Measurements from ENCODE around the gene CFHR2. TPM values are rescaled to one million over a fixed set of nuclear protein-coding genes. Genes with fewer than 3 reads are reported as not detected.
"Not testable (repeated sequence)": the region's sequence is repeated elsewhere in the genome, so short reads cannot be mapped to it uniquely, and the experiment has no call there.

Gene CFHR2
- total RNA-seq (2014; rRNA removed; shearing (Covaris generic)) = not detected in 2 replicates
- polyA plus RNA-seq (2014; cell fraction: nucleus; rRNA removed) = not detected in 2 replicates

- not testable (repeated sequence) for DNase-seq (ENCODE audit: extremely low read depth, low read depth)
These were observed at the start of gene CFHR2 for GRCh38 chr1:196943568-196943967. CFHR2 (plus strand) TSS chr1:196943738; CDS start chr1:196943881, 143 bp downstream.

DNA sequence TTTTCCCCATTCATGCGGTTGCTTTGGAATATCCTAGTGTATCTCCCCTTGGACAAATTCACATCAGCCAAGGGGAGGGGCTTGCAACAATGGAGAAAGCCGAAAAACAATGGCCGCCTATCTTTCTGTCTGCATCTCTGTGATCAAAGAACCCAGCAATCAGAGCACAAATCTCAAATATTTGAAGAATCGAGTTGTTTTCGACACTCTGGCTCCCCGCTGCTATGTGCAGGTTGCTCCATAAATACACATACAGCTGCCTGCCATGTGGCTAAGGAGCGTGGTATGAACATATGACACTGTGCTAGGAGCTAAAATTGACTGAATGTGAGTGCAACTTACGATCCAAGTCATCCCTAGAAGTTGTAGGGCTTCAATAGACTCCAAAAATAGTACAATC lies 47.2 kb upstream of the CFHR2 start:
- DNase-seq (ENCODE audit: extremely low read depth, low read depth) = no peak

DNA sequence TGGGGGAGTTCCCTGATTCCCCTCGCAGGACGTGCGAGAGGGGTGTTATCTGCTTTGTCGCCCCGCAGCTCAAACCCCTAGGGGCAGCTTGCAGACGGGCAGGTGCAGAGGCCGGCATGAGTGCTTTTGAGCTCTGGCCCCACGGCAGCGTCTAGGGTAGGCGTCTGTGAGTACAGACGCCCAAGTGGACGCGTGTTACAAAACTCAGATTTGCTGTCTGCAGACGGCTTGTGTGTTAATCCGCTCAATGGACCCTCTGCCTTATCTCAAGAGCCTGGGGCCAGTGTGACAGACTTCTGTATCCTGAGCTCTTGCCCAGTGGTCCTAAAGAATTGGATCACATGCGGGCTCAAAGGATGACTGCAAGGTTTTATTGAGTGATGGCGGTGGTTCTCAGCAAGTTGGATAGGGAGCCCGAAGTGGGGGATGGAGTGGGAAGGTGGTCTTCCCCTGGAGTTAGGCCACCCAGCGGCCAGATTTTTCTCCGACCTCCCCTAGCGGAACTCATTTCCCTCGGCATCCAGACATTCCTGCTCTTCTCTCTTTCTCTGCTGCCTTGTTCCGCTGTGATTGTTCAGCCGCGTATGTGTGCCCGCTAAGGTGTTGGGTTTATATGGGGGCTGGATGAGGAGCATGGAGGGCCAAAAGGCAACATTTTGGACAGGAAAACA lies 46.2 kb upstream of the CFHR2 start:
- no peak for DNase-seq (ENCODE audit: extremely low read depth, low read depth)

DNA sequence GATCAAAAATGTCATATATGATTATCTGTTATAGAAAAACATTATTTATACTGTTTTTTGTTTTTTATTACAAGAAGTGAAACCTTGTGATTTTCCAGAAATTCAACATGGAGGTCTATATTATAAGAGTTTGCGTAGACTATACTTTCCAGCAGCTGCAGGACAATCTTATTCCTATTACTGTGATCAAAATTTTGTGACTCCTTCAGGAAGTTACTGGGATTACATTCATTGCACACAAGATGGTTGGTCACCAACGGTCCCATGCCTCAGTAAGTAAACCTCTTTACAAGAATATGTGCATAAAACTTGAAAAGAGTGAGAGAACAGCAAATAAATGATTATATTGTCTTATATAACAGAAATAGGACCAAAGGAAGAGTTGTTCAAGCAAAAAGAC lies 41.2 kb upstream of the CFHR2 start:
- DNase-seq (ENCODE audit: extremely low read depth, low read depth) = no peak

DNA sequence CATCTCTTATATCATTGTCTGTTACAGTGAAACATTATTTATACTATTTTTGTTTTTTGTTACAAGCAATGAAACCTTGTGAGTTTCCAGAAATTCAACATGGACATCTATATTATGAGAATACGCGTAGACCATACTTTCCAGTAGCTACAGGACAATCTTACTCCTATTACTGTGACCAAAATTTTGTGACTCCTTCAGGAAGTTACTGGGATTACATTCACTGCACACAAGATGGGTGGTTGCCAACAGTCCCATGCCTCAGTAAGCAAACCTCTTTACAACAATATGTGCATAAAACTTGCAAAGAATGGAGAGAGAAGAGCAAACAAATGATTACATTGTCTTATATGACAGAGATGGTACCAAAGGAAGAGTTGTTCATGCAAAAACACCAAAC lies 33.3 kb upstream of the CFHR2 start:
- DNase-seq (ENCODE audit: extremely low read depth, low read depth) = no peak

GRCh38 chr1:196912283-196912682 lies 31.3 kb upstream of the CFHR2 start:
- not testable (repeated sequence) for DNase-seq (ENCODE audit: extremely low read depth, low read depth)

- DNase-seq (ENCODE audit: extremely low read depth, low read depth) = not testable (repeated sequence)
These were observed 16.7 kb upstream of the CFHR2 start for GRCh38 chr1:196926839-196927238.

DNA sequence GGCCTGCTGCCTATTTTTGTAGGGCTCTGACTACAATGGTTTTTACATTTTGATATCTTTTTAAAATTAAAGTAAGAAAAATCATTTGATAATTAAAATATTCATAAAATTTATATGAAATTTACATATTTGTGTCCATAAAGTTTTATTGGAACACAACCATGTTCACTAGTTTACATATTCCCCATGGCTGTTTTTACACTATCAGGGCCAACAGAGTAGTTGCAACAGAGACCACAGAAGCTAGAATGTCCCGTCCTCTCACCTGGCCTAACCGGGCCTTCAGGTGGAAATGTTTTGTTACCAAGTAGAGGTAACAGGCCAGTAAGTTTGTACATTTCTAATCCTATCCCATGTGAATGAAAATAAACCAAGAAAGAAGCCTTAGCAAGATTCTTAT lies 10.7 kb upstream of the CFHR2 start:
- not testable (repeated sequence) for DNase-seq (ENCODE audit: extremely low read depth, low read depth)

GRCh38 chr1:196933531-196934189 lies 9.9 kb upstream of the CFHR2 start:
- DNase-seq (ENCODE audit: extremely low read depth, low read depth) = no peak

GRCh38 chr1:196941474-196941873 lies 2.1 kb upstream of the CFHR2 start:
- not testable (repeated sequence) for DNase-seq (ENCODE audit: extremely low read depth, low read depth)

DNA sequence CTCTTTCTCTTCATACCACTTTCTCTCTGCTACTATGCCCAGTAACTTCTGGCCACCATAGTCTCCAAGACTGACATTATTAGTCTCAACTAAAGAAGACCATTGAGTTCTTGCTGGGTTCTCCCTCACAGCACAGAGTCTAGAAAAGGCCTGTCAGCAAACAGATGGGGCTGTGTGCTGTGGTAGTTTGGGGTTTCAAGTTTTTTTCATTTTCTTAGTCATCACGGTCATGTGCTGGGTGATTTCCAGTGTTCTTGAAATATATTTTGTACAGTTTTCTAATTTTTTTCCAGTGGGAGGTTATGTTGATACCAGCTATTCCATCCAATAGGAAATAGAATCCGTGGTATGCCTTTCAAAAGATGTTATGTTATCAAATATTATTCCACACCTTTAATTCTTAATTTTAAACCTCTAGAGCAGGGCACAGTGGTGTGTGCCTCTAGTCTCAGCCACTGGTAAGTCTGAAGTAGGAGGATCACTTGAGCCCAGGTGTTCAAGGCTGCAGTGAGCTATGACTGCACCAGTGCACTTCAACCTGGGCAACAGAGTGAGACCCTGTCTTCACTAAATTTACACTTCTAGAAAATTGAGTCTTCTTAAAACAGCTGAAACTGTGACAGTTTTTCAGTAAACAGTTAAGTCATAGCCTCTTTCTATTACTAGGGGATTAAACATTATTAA lies 8.3 kb downstream of the CFHR2 start:
- DNase-seq (ENCODE audit: extremely low read depth, low read depth) = no peak

DNA sequence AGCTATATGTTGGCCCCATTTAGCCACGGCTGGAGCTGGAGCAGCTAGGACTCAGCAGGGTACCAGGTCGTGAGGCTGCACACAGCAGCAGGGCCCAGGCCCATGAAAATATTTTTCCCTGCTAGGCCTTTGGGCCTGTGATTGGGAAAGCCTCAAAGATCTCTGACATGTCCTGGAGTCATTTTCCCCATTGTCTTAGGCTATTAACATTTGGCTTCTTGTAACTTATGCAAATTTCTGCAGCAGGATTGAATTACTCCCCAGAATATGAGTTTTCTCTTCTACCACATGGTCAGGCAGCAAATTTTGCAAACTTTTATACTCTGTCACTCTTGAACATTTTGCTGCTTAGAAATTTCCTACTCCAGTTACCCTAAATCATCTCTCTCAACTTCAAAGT lies 11.2 kb downstream of the CFHR2 start:
- DNase-seq (ENCODE audit: extremely low read depth, low read depth) = no peak

DNA sequence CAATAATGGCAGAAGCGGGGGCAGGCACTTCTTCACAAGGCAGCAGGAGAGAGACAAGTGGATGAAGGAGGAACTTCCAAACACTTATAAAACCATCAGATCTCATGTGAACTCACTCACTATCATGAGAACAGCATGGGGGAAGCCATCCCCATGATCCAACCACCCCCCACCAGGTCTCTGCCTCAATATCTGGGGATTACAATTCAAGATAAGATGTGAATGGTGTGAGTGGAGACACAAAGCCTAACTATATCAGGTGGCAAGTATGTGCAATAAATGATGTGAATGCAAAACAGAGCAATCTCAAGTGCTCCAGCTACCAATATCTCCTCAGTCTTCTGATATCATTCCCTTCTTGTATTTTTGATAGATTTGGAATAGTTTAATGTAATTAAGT lies 12.4 kb downstream of the CFHR2 start:
- no peak for DNase-seq (ENCODE audit: extremely low read depth, low read depth)

GRCh38 chr1:196960854-196961253 lies 17.3 kb downstream of the CFHR2 start:
- no peak for DNase-seq (ENCODE audit: extremely low read depth, low read depth)

DNA sequence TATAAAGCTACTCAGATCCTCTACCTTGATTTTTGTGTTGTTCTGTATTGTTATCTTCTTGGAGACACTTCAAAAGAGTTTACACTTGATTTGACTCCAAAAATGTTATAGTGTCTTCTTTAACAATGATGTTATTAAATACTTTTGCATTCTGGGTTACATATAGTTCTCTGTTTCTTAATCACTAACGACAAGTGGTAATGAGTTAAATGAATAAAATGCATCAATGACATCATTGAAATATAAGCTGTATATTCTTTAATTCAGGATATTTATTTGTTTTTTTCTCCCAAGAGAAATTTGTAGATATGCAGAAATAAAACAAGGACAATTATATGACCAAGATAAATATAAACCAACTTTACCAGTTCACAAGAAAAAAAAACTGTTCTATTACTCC lies 26.6 kb downstream of the CFHR2 start:
- no peak for DNase-seq (ENCODE audit: extremely low read depth, low read depth)

DNA sequence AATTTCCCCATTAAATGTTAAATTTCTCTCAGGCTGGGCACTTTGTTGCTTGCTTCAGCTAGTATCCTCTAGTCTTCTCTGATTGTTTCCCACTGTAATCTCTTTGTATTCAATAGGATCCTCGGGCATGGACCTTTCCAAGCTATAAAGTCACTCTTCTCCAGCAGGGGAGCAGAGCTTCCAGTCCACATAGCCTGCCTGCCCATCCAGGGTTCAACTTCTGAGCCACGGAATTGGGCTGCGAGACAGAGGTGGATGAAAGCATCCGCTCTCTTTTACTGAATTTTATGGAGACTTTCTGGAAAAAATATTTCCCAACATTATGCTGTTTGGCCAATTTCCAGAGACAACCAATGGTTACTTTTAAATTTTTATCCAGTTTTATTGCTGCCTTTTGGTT lies 32.7 kb downstream of the CFHR2 start:
- no peak for DNase-seq (ENCODE audit: extremely low read depth, low read depth)

- no peak for DNase-seq (ENCODE audit: extremely low read depth, low read depth)
These were observed 33.7 kb downstream of the CFHR2 start, which contains the start of gene CFHR5 for GRCh38 chr1:196977278-196977677. CFHR5 (plus strand) TSS chr1:196977556; CDS start chr1:196977665, 109 bp downstream.

GRCh38 chr1:196980859-196981258 lies 37.3 kb downstream of the CFHR2 start:
- no peak for DNase-seq (ENCODE audit: extremely low read depth, low read depth)

- DNase-seq (ENCODE audit: extremely low read depth, low read depth) = not testable (repeated sequence)
These were observed 38.7 kb downstream of the CFHR2 start for GRCh38 chr1:196982247-196982646.

GRCh38 chr1:196991919-196992651 lies 48.5 kb downstream of the CFHR2 start:
- DNase-seq (ENCODE audit: extremely low read depth, low read depth) = peak; percentile 35

DNA sequence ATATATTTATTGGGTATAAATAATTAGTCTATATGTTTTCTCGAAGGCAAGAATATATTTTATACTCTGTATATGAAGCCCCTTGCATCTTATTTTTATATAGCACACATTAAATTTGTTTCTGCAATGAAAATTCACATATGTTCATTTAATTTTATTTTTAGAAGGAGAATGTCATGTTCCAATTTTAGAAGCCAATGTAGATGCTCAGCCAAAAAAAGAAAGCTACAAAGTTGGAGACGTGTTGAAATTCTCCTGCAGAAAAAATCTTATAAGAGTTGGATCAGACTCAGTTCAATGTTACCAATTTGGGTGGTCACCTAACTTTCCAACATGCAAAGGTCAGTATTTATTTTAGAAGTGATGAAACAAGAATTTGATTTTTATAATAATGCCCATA lies 50.4 kb downstream of the CFHR2 start:
- no peak for DNase-seq (ENCODE audit: extremely low read depth, low read depth)

Data from NCI-H460 (cell line).